ENCODE measurements around the gene HLA-DMA.

Gene HLA-DMA

DNA sequence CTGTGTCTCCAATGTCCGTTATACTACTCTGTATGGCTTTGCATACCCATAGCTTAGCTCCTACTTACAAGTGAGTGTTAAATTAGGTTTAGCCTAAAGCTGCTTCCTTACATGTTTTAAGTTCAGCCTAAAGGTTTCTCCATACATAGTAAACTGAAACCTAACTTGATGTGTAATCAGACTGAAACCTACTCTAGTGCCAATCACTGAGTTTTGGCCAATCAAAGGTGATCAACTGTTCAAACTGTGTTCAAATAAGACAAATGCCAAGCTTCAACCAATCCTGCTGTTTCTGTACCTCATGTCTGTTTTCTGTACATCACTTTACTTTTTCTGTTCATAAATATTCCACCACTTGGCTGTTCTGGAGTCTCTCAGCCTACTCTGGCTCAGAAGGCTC is 36.5 kb upstream of the HLA-DMA start:
- TF ChIP-seq, protein P1, sequence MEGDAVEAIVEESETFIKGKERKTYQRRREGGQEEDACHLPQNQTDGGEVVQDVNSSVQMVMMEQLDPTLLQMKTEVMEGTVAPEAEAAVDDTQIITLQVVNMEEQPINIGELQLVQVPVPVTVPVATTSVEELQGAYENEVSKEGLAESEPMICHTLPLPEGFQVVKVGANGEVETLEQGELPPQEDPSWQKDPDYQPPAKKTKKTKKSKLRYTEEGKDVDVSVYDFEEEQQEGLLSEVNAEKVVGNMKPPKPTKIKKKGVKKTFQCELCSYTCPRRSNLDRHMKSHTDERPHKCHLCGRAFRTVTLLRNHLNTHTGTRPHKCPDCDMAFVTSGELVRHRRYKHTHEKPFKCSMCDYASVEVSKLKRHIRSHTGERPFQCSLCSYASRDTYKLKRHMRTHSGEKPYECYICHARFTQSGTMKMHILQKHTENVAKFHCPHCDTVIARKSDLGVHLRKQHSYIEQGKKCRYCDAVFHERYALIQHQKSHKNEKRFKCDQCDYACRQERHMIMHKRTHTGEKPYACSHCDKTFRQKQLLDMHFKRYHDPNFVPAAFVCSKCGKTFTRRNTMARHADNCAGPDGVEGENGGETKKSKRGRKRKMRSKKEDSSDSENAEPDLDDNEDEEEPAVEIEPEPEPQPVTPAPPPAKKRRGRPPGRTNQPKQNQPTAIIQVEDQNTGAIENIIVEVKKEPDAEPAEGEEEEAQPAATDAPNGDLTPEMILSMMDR (IDR thresholded peaks at IDR 0.05; ENCODE audit: control extremely low read depth, extremely low read depth, low read depth, missing control alignments): no peak
- no peak for DNase-seq (ENCODE audit: extremely low spot score)
- ChIA-PET CTCF (interaction anchor here (1.0 to 10.5 kb wide), 12 partner anchors 10 to 160 kb away, joined by 3 to 167 read pairs (median 6); partner anchors contain the start of gene TAP2), POLR2A (interaction anchor here (1.4 to 12.5 kb wide), 2 partner anchors 10 to 18 kb away, joined by 3 to 271 read pairs; partner anchors contain the start of gene BRD2)

- TF ChIP-seq, protein P1 (IDR thresholded peaks at IDR 0.05; ENCODE audit: control extremely low read depth, extremely low read depth, low read depth, missing control alignments): peak; percentile 80
- POLR2A ChIA-PET: interaction anchor here (0.6 to 12.5 kb wide), 13 partner anchors 9 to 263 kb away, joined by 3 to 271 read pairs (median 5); partner anchors contain the start of genes BRD2, HLA-DMA, HLA-DMB and HLA-DPB1
- CTCF ChIA-PET: interaction anchor here (0.6 to 10.5 kb wide), 73 partner anchors 9 to 297 kb away, joined by 3 to 167 read pairs (median 5); partner anchors contain the start of genes BRD2, HLA-DMA, HLA-DMB and HLA-DPA1
- DNase-seq (ENCODE audit: extremely low spot score): peak; percentile 75
These were observed 31.9 kb upstream of the HLA-DMA start for GRCh38 chr6:32984622-32985389.

- TF ChIP-seq, protein P1 (IDR thresholded peaks at IDR 0.05; ENCODE audit: control extremely low read depth, extremely low read depth, low read depth, missing control alignments): no peak
- no peak for DNase-seq (ENCODE audit: extremely low spot score)
- ChIA-PET POLR2A (interaction anchor here (0.9 to 12.5 kb wide), 12 partner anchors 8 to 264 kb away, joined by 3 to 271 read pairs (median 5); partner anchors contain the start of genes BRD2, HLA-DMA, HLA-DMB and HLA-DPB1), CTCF (interaction anchor here (0.6 to 10.5 kb wide), 71 partner anchors 9 to 297 kb away, joined by 3 to 167 read pairs (median 5); partner anchors contain the start of genes BRD2, HLA-DMA, HLA-DMB and HLA-DPA1)
These were observed 31.2 kb upstream of the HLA-DMA start for GRCh38 chr6:32983964-32984621.

- no peak for DNase-seq (ENCODE audit: extremely low spot score)
- TF ChIP-seq, protein P1 (IDR thresholded peaks at IDR 0.05; ENCODE audit: control extremely low read depth, extremely low read depth, low read depth, missing control alignments): no peak
- ChIA-PET CTCF (interaction anchor here (1.1 to 10.5 kb wide), 26 partner anchors 10 to 265 kb away, joined by 3 to 167 read pairs (median 15); partner anchors contain the start of genes HLA-DMA, HLA-DMB and TAP2), POLR2A (interaction anchor here (1.0 to 12.5 kb wide), 6 partner anchors 12 to 88 kb away, joined by 5 to 271 read pairs (median 16); partner anchors contain the start of genes BRD2, HLA-DMA and HLA-DMB)
These were observed 30.6 kb upstream of the HLA-DMA start for GRCh38 chr6:32983493-32983848.

- DNase-seq (ENCODE audit: extremely low spot score): no peak
- ChIA-PET CTCF (interaction anchor here (0.7 to 10.5 kb wide), 16 partner anchors 9 to 266 kb away, joined by 3 to 167 read pairs (median 15); partner anchors contain the start of genes HLA-DMB and TAP2), POLR2A (interaction anchor here (0.7 to 12.5 kb wide), 6 partner anchors 11 to 89 kb away, joined by 3 to 271 read pairs (median 18); partner anchors contain the start of genes BRD2 and HLA-DMB)
- TF ChIP-seq, protein P1 (IDR thresholded peaks at IDR 0.05; ENCODE audit: control extremely low read depth, extremely low read depth, low read depth, missing control alignments): no peak
These were observed 30.0 kb upstream of the HLA-DMA start for GRCh38 chr6:32982702-32983492.

Measured in GM10248 (cell line).